ENCODE measurements around the gene NDRG3.

NDRG3 gene

GRCh38 chr20:36785308-36785707 is 39.4 kb upstream of the NDRG3 start:
- Histone ChIP-seq H3K27me3 (ENCODE audit: insufficient read depth, poor library complexity, severe bottlenecking) (no peaks in the 10 kb centered on the region), H3K27ac (replicated peaks) (no peak overlapping the region), H3K4me3 (replicated peaks; ENCODE audit: insufficient read depth, low read length) (no peak overlapping the region)
- TF ChIP-seq POLR2AphosphoS5 (IDR thresholded peaks at IDR 0.05; ENCODE audit: low read depth): no peak
- no peak for TF ChIP-seq GABPA (IDR thresholded peaks at IDR 0.05; ENCODE audit: low read depth)
- TF ChIP-seq SPI1 (IDR thresholded peaks at IDR 0.05; ENCODE audit: borderline replicate concordance, low read depth): no peak
- TF ChIP-seq REST (IDR thresholded peaks at IDR 0.05; ENCODE audit: insufficient replicate concordance, low read depth): no peak
- no peak for TF ChIP-seq CTCF (IDR thresholded peaks at IDR 0.05; ENCODE audit: insufficient read depth, low read length)
- no peak for DNase-seq (ENCODE audit: low read depth in 1 of 2, low spot score in 1 of 2)

DNA sequence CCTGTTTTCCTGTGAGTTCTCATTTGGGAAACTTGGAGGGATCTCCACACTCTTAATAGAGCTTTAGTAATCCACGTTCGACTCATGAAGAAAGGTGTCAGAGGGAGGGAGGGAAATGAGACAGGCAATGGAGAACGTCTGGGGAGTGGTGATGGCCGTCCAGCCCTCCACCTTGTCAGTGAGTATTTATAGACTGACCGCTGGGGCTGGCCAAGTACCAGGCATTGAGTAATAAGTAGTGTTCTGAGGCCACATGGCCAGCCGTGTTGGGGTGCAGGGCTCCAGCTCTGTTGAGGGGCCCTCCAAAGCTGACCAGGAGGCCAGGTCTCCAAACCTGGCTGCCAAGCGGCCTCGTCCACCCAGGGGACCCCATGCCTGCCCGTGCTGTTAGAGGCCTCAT is 39.0 kb upstream of the NDRG3 start:
- no peak for DNase-seq (ENCODE audit: low read depth in 1 of 2, low spot score in 1 of 2)
- no peaks in the 10 kb centered on the region for H3K27me3 ChIP-seq (ENCODE audit: insufficient read depth, poor library complexity, severe bottlenecking)
- H3K27ac ChIP-seq (replicated peaks): no peak overlapping the region
- H3K4me3 ChIP-seq (replicated peaks; ENCODE audit: insufficient read depth, low read length): no peak overlapping the region
- TF ChIP-seq SPI1 (IDR thresholded peaks at IDR 0.05; ENCODE audit: borderline replicate concordance, low read depth) (no peak), GABPA (IDR thresholded peaks at IDR 0.05; ENCODE audit: low read depth) (no peak), REST (IDR thresholded peaks at IDR 0.05; ENCODE audit: insufficient replicate concordance, low read depth) (no peak), POLR2AphosphoS5 (IDR thresholded peaks at IDR 0.05; ENCODE audit: low read depth) (no peak), CTCF (IDR thresholded peaks at IDR 0.05; ENCODE audit: insufficient read depth, low read length) (no peak)

DNA sequence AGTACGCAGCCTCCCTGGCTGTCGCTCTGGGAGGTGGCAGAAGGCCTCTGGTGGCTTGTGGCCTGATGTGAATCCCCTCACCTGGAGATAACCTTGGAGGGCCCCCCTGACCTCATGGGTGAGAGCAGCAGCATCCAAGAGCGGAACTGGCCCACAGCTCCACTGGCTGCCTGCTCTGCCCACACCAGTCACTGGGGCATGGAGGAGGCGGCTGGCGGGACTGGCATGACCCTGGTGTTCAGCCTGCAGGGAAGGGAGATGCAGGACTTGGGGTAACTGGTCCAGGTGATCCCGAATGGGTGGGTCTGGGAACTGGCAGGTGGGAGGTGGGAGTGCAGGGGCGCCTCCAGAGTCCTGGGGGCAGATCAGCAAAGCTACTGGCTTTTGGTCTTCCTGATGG is 38.2 kb upstream of the NDRG3 start:
- no peak overlapping the region for H3K4me3 ChIP-seq (replicated peaks; ENCODE audit: insufficient read depth, low read length)
- H3K27ac ChIP-seq (replicated peaks): no peak overlapping the region
- no peaks in the 10 kb centered on the region for H3K27me3 ChIP-seq (ENCODE audit: insufficient read depth, poor library complexity, severe bottlenecking)
- TF ChIP-seq GABPA (IDR thresholded peaks at IDR 0.05; ENCODE audit: low read depth): no peak
- TF ChIP-seq CTCF (IDR thresholded peaks at IDR 0.05; ENCODE audit: insufficient read depth, low read length): no peak
- no peak for TF ChIP-seq POLR2AphosphoS5 (IDR thresholded peaks at IDR 0.05; ENCODE audit: low read depth)
- no peak for TF ChIP-seq SPI1 (IDR thresholded peaks at IDR 0.05; ENCODE audit: borderline replicate concordance, low read depth)
- TF ChIP-seq REST (IDR thresholded peaks at IDR 0.05; ENCODE audit: insufficient replicate concordance, low read depth): no peak
- DNase-seq (ENCODE audit: low read depth in 1 of 2, low spot score in 1 of 2): no peak
